HepG2 (cell line): ENCODE data around the gene MYO18A. TPM values are rescaled to one million over a fixed set of nuclear protein-coding genes. Genes with fewer than 3 reads are reported as not detected.

Experiments
- ATAC-seq: fragments of 200-7000 bp; cut with Tn5 transposase; 3 replicates; pipeline ENCODE4 v1.9.1; 2020; ENCODE audit warnings: mild to moderate bottlenecking, moderate library complexity
- BruUV-seq: library from RNA; stranded (reverse); fragments of 400-500 nt; replicated peaks from 2 replicates; lab custom pipeline; 2021; lab: Mats Ljungman, UMichigan
- CTCF ChIA-PET: fragments of 300-600 bp; formaldehyde crosslinking; extraction: SDS; loops from one replicate; lab custom pipeline; 2021; ENCODE audit warnings: low total read pairs, inconsistent platforms, low intra/inter-chr PET ratio; lab: Yijun Ruan, JAX
- POLR2A ChIA-PET: fragments of 350-600 bp; sonication (Branson Sonifier 250); formaldehyde crosslinking; loops from one replicate; lab custom pipeline; 2020; ENCODE audit warnings: antibody characterized with exemption, inconsistent platforms; lab: Yijun Ruan, JAX
- DNase-seq: peaks from one replicate; pipeline ENCODE4 v3.0.0-alpha.2; 2015; ENCODE audit warnings: low spot score
- FAIRE-seq: peaks from 3 replicates; lab custom pipeline; 2011; peaks lifted over from hg19 to GRCh38; lab: Jason Lieb, UNC
- H2AFZ ChIP-seq: one replicate; pipeline ENCODE4 v1.6.1; 2011; ENCODE audit warnings: low read length, inconsistent platforms
- H3K27ac ChIP-seq: fragments of 300-600 bp; 3 replicates; pipeline ENCODE4 v1.8.0; 2011; ENCODE audit warnings: mixed run types, mild to moderate bottlenecking, mixed read lengths, low read length, inconsistent platforms; ENCODE audit not compliant: insufficient read depth; ENCODE audit errors: extremely low read length
- H3K27me3 ChIP-seq, 2 experiments: fragments of 200-600 bp in 1 of 2; 2 replicates in 1 of 2; 3 replicates in 1 of 2; pipeline versions ENCODE4 v1.6.0 to v1.8.0; 2011; ENCODE audit warnings: low read length in 2 of 2, mild to moderate bottlenecking in 2 of 2, moderate library complexity in 2 of 2, inconsistent platforms in 1 of 2; ENCODE audit not compliant: insufficient read depth in 2 of 2, control insufficient read depth in 1 of 2
- H3K36me3 ChIP-seq, 2 experiments: fragments of 200-600 bp in 1 of 2; replicated peaks in 1 of 2; 2 replicates in 1 of 2; 3 replicates in 1 of 2; pipeline versions ENCODE4 v1.5.1 to v1.8.0; 2011; ENCODE audit warnings: low read length in 2 of 2, inconsistent platforms in 1 of 2; ENCODE audit not compliant: insufficient read depth in 2 of 2, control insufficient read depth in 1 of 2
- H3K4me1 ChIP-seq: 2 replicates; pipeline ENCODE4 v1.5.1; 2012; ENCODE audit warnings: low read length, inconsistent platforms; ENCODE audit not compliant: insufficient read depth
- H3K4me2 ChIP-seq: 2 replicates; pipeline ENCODE4 v1.6.0; 2011; ENCODE audit warnings: low read depth, low read length, inconsistent platforms
- H3K4me3 ChIP-seq, 3 experiments: fragments of 200-600 bp in 1 of 3; sonication (generic), shearing (Covaris generic) in 1 of 3; replicated peaks in 1 of 3; 2 replicates each; pipeline ENCODE4 v1.5.1; 2011 to 2016; ENCODE audit warnings: low read length in 3 of 3, inconsistent platforms in 2 of 3, low read depth in 2 of 3, mild to moderate bottlenecking in 2 of 3, control low read depth in 1 of 3, mixed read lengths in 1 of 3; ENCODE audit not compliant: insufficient read depth in 1 of 3
- H3K79me2 ChIP-seq: one replicate; pipeline ENCODE4 v1.6.1; 2011; ENCODE audit warnings: low read length, inconsistent platforms; ENCODE audit not compliant: insufficient read depth
- H3K9ac ChIP-seq: 2 replicates; pipeline ENCODE4 v1.6.0; 2011; ENCODE audit warnings: mild to moderate bottlenecking, low read depth, low read length, inconsistent platforms; ENCODE audit not compliant: insufficient read depth
- H3K9me3 ChIP-seq: 2 replicates; pipeline ENCODE4 v1.5.1; 2012; ENCODE audit warnings: mild to moderate bottlenecking, low read length
- H4K20me1 ChIP-seq: 2 replicates; pipeline ENCODE4 v1.6.0; 2011; ENCODE audit warnings: inconsistent platforms, mild to moderate bottlenecking, low read length, moderate library complexity; ENCODE audit not compliant: insufficient read depth
- CREBL2 ChIP-seq: sonication (generic); formaldehyde crosslinking; IDR thresholded peaks from 2 replicates; pipeline ENCODE4 v1.8.1; 2023; ENCODE audit warnings: missing genetic modification reagents, mild to moderate bottlenecking, borderline replicate concordance
- GABPB1 ChIP-seq: IDR thresholded peaks from 2 replicates; pipeline ENCODE4 v1.6.1; 2016; ENCODE audit warnings: mild to moderate bottlenecking, missing genetic modification reagents, moderate library complexity, missing compliant biosample characterization
- HBP1 ChIP-seq: IDR thresholded peaks from 2 replicates; pipeline ENCODE4 v1.6.1; 2016; ENCODE audit warnings: low read depth, control low read depth
- MTF2 ChIP-seq: sonication (generic); formaldehyde crosslinking; IDR thresholded peaks from 2 replicates; pipeline ENCODE4 v1.5.0; 2020; ENCODE audit warnings: missing genetic modification reagents, borderline replicate concordance
- MZF1 ChIP-seq: sonication (generic); formaldehyde crosslinking; IDR thresholded peaks from 2 replicates; pipeline ENCODE4 v1.8.1; 2023; ENCODE audit warnings: mild to moderate bottlenecking, missing genetic modification reagents, borderline replicate concordance
- POGZ ChIP-seq: sonication (generic); formaldehyde crosslinking; IDR thresholded peaks from 2 replicates; pipeline ENCODE4 v1.4.0; 2020; ENCODE audit warnings: mild to moderate bottlenecking, missing genetic modification reagents
- REXO4 ChIP-seq: sonication (generic); formaldehyde crosslinking; IDR thresholded peaks from 2 replicates; pipeline ENCODE4 v1.8.0; 2022; ENCODE audit warnings: missing genetic modification reagents, mild to moderate bottlenecking, borderline replicate concordance
- ZHX2 ChIP-seq, 2 experiments: sonication (generic) in 1 of 2; formaldehyde crosslinking in 1 of 2; IDR thresholded peaks; 2 replicates each; pipeline versions ENCODE4 v1.6.1 to v1.9.0; 2014 to 2022; ENCODE audit warnings: antibody characterized with exemption in 1 of 2, borderline replicate concordance in 1 of 2, inconsistent platforms in 1 of 2, low read depth in 1 of 2, missing genetic modification reagents in 1 of 2
- ZNF503 ChIP-seq: sonication (generic); formaldehyde crosslinking; IDR thresholded peaks from 2 replicates; pipeline ENCODE4 v1.4.0; 2020; ENCODE audit warnings: missing genetic modification reagents
- WGBS: methylation state at CpG from one replicate; pipeline ENCODE4 v1.1.6; 2017; ENCODE audit warnings: low lambda C conversion rate; 5-methylcytosine and 5-hydroxymethylcytosine counted together
- in situ Hi-C: cut with HindIII; loops from 2 replicates; pipeline ENCODE4 v1.10.0; 2017; ENCODE audit warnings: low pct_unique_long_range_greater_than_20kb; ENCODE audit not compliant: extremely low pct_ligation_motif_present
- intact Hi-C: fragments of 100-400 bp; cut with micrococcal nuclease; formaldehyde crosslinking; loops from one replicate; pipeline ENCODE4 v1.10.0; 2022; ENCODE audit not compliant: unreplicated experiment
- polyA plus RNA-seq, 8 experiments: library from polyadenylated mRNA; depleted of rRNA in 3 of 8; stranded (reverse) in 7 of 8; unstranded in 1 of 8; fragments of >200 nt; fragmentation: Illumina TruSeq in 4 of 8; extraction: Trizol in 4 of 8; gene quantifications; 2 replicates each; pipeline versions ENCODE4 v1.2.1 to v1.2.3, GENCODE V29; 2011 to 2016; ENCODE audit warnings: low read depth in 4 of 8, missing spikeins in 1 of 8, mixed read lengths in 1 of 8; ENCODE audit not compliant: insufficient read depth in 1 of 8
- total RNA-seq, 5 experiments: library from RNA; depleted of rRNA; stranded (reverse); fragments of >200 nt; fragmentation: Illumina TruSeq; extraction: Trizol; gene quantifications; 2 replicates each; pipeline ENCODE4 v1.2.3, GENCODE V29; 2016; ENCODE audit warnings: low read depth in 1 of 5

MYO18A gene
- total and polyA plus RNA-seq, 2 of the 13 experiments (the other 11 are each of a cell fraction or from before 2014, with no cell fraction given): 16.8 to 24.8 TPM

- in situ Hi-C loops (loop anchor here (5.0 kb wide), 1 partner anchor 70 kb away; no protein-coding TSS in a partner anchor), intact Hi-C loops (no loop called here)
- ATAC-seq (no peak), FAIRE-seq (no peak), DNase-seq (no peak)
- no peak overlapping the region for H3K4me3 ChIP-seq
- H3K4me1 ChIP-seq: peaks cover 20% of the 10 kb centered on the region
- H3K36me3 ChIP-seq: no peaks in the 10 kb centered on the region
- POLR2A ChIA-PET: interaction anchor here (1.3 to 1.6 kb wide), 2 partner anchors 37 to 68 kb away, joined by 3 to 4 read pairs; no protein-coding TSS in a partner anchor
- no peaks in the 10 kb centered on the region for H3K9me3 ChIP-seq
- H4K20me1 ChIP-seq: no peaks in the 10 kb centered on the region
- peaks cover 1 to 8% of the 10 kb centered on the region in 2 experiments; a peak in 3 of 5 replicates for H3K27me3 ChIP-seq
- no TSS peak for BruUV-seq
- H3K9ac ChIP-seq: no peak overlapping the region
- no peak overlapping the region for H3K27ac ChIP-seq
- 56% methylated on average over 5 of the region's 5 CpGs for WGBS
- H2AFZ ChIP-seq: no peak overlapping the region
- CTCF ChIA-PET: interaction anchor here (1.4 to 3.4 kb wide), 3 partner anchors 11 to 68 kb away, joined by 3 to 44 read pairs (median 3); no protein-coding TSS in a partner anchor
- no peak overlapping the region for H3K4me2 ChIP-seq
- H3K79me2 ChIP-seq: no peaks in the 10 kb centered on the region
- no peak for TF ChIP-seq REXO4 (CRISPR knock-in tag)
- TF ChIP-seq POGZ (CRISPR knock-in tag): no peak
- TF ChIP-seq ZHX2 (IDR thresholded peaks at IDR 0.05; ENCODE audit: low read depth): no peak
- TF ChIP-seq ZHX2 (CRISPR knock-in tag; IDR thresholded peaks at IDR 0.05; ENCODE audit: borderline replicate concordance): no peak
- TF ChIP-seq ZNF503 (CRISPR knock-in tag): no peak
- no peak for TF ChIP-seq MZF1 (CRISPR knock-in tag)
- no peak for TF ChIP-seq MTF2 (CRISPR knock-in tag)
- TF ChIP-seq CREBL2 (CRISPR knock-in tag): no peak
- TF ChIP-seq HBP1 (CRISPR knock-in tag): no peak
- TF ChIP-seq GABPB1: no peak
Measured at GRCh38 chr17:29216856-29217255, 36.7 kb upstream of the MYO18A start.
